Astrocyte of the hippocampus (primary cell): ENCODE measurements around the gene CRBN.

Experiments used
- DNase-seq: peaks from one replicate; pipeline ENCODE4 v3.0.0; 2011; ENCODE audit warnings: low read depth, low spot score

CRBN gene

DNA sequence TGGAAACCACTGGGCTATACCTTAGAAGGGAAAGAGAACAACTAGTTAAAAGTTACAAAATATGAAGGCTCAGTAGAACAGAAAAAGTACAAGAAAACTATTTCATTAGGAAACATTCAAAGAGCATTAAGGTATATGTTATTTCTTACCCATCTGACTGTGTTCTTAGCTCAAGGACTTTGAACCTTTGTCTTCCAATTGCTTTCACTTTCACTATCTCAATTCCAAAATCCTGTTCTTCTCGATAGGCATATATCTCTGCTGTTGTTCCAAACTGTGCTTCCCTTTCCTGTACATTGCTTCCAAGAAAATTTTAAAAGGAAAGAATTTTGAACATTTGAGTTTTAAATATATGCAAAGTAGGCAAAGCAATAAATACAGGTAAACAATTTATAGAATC lies 6.9 kb downstream of the CRBN start:
- no peak for DNase-seq

DNA sequence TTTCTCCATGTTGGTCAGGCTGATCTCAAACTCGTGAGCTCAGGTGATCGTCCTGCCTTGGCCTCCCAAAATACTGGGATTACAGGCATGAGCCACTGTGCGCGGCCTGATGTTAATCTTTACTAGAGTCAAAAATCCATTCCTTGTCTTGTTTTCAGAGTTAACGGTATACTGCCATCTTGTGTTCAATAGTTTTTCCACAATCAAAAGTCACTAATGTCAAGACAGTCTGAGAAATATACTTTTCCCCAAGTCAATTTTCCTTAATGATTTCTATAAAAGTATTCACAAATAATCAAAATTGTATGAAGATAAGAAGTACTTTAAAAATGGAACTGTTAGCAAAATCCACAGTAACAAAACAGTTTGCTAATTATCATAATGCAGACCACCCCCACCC lies 8.5 kb downstream of the CRBN start:
- DNase-seq, result peak; percentile 48

DNA sequence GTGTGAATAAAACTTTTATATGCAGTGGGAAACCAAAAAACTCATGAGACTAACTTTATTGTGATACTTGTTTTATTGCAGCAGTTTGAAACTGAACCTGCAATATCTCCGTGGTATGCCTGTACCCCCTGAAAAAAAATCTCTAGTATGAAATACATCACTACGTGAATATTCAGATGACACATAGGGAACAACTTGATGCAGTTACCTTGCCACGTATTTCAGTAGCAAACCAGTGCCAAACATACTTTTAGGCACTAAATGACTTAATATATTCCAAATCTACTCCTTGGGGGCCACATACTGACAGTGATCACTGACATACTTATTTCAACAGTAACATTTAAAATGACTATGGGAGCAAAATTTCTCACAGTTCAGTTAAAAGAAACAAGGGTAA lies 13.8 kb downstream of the CRBN start:
- DNase-seq, result no peak

DNA sequence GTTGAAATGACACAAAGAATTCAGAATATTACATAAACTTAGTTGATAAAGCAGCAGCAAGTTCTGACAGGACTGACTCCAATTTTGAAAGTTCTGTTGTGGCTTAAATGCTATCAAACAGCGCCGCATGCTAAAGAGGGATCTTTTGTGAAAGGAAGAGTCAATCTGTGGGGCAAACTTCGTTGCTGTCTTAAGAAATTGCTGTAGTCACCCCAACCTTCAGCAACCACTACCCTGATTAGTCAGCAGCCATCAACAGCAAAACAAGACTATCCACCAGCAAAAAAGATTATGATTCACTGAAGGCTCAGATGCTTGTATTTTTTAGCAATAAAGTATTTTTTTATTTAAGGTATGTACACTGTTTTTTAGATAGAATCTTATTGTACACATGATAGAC lies 14.2 kb downstream of the CRBN start:
- DNase-seq, result no peak

DNA sequence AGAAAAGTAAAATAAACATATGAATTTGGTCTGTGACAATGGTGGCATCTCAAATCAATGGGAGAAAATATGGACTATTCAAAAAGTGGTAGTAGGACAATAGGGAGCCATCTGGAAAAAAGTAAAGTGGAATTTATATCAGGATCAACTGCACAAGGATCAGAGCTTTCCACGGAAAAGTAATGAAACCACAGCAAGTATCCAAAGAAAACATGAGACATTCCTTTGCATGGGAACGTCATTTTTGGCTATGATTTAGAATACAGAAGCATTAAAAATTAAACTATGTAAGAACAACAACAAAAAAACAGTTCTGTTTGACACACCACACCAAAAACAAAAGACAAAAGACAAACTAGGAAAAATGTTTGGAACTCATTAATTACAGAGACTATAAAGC lies 18.7 kb downstream of the CRBN start:
- peak; percentile 41 for DNase-seq

DNA sequence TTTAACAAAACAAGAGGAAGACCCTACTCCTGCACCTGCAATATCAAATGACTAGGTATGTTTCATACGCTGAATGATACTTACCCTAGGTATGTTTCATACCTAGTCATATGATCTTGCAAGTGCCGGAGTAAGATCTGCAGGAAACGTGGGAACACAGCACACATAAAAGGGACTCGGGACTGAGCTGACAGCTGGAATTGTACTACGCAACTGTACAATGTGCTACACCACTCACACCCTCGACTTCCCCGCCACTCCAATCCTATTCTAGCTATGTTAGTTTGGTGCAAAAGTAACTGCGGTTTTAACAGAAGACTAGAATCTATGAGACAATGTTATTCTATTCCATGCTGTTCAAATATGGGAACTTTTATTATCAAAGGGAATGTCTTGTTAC lies 22.0 kb downstream of the CRBN start:
- no peak for DNase-seq

DNA sequence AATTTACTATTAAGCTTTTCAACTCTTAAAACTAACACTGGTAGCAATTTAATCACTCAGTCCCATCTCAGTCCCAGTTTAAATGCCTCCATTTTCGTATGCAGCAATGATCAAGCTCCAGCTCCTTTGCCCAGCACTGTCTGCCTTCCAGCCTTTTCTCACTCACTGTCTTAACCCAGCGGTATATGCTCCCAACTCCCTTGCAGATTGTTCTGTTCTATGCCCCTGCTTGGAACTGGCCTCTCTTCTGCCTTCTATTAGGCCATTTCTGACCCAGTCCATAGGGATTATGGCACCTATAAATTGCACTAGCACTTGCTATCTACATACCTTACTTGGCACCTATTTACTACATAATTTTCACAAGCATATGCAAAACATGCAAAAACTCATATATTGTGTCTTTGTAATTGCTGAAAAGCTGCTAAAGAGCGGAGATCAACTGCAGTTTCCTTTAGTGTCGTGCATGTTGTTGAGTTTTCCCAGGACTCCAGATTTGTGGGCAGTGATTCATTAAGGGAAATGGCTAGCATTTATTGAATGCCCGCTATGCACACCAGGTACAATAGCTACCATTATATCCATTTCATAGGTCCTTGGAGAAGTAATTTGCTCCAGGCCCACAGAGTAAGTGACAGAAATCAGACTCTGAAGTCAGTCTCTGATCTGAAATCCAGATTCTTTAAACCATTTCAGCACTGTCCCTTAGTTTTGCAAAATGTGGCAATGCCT lies 24.4 kb downstream of the CRBN start:
- DNase-seq, result peak; percentile 52

DNA sequence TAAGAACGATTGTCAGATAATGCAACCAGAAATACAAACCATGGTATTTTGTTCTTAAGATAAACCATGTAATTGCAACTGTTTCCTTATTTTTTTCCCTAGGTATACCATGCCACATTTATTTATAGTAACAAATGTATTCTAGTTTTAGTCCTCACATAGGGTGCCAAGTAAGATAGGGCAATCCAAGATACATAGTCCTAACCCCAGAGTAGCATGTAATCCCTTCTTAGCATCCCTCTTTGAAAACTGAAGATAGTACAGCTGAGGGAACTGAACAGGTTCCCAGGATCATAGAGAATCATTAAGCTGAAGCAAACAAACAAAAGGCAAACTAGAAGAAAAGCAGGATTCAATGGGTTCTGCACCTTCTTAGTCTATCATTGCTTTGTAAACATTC lies 28.0 kb downstream of the CRBN start:
- DNase-seq, result no peak

DNA sequence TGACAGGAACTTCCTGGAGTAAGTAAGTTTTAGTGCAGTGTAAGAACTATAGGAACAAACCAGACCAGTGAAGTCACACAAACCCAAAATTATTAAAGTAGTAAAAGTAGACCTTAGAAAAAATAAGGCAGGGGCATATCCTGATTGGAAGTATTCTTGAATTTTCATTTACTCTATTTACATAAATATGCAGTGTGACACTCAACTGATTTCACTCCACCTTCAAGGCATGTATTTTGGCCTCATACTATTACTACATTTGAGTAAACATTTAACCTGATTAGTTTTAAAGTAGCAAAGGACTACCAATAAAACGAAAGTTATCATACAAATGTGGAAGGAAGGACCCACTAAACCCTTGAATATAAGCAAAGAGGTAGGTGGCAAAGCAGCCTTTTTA lies 29.9 kb downstream of the CRBN start:
- no peak for DNase-seq

DNA sequence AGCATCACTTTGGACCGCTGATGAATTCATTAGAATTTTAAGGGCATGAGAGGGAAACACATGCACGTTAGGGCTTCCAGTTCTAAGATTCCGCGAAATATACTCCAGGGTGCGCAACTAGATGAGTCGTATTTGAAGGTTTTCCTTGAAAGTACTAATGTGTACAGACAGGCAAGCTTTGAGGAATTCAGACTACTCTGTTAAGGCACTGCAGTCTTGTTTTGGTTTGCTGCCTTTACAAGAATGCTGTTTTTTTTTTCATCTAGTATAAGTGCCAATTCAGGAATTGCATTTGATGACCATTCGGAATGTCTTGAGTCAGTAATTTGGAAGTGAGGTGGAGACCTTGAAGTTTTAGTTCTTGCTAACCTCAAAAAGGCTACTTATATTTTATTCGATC lies 33.7 kb downstream of the CRBN start:
- DNase-seq, result peak; percentile 75

DNA sequence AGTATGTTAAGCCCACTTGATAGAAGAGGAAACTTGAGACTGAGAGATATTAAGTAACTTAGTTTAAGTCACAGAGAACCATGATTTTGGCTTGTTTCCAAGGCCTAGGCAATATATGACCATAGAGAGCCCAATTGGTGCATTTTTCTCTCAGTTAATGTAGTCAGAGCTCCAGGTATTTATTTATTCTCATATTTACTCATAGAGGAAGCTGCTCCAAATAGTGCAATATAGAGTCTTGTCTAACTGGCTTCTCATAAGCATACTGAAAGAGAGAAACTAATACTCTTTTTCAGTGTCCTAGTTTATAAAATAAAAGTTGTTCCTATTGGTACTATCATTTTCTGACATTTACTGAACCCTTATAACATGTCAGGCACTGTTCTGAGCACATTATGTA lies 37.6 kb downstream of the CRBN start:
- DNase-seq, result no peak

DNA sequence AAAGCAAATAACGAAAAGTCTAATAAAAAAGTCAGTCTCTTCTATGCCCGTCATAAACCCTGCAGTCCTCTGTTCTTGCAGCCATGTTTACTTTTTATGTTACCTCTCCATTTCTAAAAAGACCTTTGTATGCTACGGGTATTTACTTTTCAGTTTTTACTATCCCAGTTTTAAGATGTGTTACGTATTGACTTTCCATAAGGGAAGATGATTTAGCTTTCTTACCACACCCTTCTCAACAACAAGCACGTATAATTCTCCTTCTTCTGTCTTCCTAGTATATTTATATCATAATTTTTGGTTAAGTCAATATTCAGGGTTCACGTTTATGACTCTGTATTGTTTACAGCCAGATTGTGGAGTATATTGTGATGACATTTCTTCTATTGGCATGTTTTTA lies 42.0 kb downstream of the CRBN start:
- no peak for DNase-seq

DNA sequence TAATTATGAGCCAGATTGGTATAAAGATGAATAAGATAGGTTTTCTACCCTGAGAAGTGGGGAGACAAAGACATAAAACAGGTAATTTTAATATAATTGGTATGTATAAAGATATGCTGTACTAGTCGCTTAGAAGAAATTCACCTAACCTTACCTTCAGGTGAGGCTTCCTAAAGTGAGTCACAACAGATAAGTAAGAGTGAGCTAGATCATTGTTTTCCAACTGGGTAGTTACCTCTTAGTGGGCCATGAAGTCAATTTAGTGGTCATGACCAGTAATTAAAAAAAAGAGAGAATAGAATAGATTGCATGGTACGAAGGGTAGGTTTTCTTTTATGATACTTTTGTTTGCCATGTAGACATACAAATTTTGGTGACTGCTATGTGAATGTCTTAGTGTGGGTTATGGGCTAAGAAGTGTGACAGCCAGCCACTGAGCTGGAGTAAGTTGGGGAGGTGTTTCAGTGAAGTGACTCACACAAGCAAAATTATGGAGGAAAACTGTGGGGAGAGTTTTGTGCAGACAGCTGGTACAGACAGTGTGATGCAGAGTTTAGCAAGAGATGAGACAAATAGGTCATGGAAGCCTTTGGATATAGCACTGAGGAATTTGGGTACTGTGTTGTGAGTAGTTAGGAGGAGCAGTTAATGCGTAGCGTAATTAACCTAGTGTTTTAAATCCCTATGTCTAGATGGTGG lies 44.6 kb downstream of the CRBN start:
- no peak for DNase-seq

DNA sequence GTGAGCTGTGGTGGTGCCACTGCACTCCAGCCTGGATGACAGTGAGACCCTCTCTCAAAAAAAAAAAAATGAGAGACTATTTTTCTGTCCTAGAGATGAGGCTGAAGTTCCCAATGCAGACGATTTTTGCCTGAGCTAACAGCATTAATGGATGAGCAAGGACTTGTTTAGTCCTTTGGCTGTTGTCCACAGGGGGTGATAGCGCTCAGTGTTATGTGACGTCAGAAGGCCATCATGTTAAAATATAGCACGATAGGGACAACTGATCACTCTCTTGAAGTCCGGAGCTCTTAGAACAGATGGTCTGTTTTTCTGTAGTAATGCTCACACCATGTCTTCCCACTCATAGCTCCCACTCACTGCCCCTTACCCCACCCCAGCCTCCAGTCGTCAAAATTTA lies 46.0 kb downstream of the CRBN start:
- no peak for DNase-seq

DNA sequence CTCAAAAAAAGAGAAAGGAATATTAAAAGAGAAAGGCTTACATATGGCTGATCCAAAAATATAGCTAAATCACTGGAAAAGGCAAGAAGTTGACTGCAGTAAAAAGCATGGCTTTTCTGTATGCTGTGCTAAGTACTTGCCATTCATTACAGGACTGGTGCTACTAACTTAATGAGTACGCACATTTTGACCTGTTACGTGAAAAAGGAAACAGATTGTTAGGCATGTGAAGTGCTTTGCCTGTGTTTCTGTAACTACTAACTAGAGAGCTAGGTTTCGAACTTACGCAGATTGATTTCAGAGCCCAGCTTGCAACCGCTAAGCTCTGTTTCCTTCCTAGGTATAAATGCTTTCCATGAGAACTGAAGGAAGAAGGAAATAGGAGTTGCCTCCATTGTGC lies 49.9 kb downstream of the CRBN start:
- no peak for DNase-seq

DNA sequence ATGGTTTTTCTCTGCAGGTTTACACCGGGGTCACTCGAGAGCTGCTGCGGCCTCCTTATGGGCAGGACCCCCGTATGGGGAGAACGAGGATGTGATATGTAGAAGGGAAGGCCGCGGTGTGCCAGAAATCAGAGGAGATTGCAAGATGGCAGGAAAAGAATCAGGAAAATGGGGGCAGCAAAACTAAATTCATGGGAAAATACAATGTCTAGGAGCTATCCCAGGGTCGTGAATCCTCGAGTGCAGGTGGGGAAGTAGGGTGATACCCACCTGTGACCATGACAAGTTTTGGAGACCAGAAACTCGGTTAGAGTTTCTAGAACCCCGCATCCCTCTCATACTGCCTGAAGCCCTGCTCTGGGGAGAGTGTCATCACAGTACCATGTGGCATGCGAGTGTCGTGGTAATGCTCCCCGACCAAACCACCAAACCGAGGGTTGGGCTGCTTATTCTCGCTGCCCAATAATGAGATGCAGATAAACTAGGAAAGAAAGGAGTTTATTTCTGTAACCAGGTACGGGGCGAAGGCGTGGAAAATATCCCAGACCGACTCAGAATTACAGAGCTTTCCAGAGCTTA lies 52.0 kb downstream of the CRBN start:
- peak; percentile 18 for DNase-seq

DNA sequence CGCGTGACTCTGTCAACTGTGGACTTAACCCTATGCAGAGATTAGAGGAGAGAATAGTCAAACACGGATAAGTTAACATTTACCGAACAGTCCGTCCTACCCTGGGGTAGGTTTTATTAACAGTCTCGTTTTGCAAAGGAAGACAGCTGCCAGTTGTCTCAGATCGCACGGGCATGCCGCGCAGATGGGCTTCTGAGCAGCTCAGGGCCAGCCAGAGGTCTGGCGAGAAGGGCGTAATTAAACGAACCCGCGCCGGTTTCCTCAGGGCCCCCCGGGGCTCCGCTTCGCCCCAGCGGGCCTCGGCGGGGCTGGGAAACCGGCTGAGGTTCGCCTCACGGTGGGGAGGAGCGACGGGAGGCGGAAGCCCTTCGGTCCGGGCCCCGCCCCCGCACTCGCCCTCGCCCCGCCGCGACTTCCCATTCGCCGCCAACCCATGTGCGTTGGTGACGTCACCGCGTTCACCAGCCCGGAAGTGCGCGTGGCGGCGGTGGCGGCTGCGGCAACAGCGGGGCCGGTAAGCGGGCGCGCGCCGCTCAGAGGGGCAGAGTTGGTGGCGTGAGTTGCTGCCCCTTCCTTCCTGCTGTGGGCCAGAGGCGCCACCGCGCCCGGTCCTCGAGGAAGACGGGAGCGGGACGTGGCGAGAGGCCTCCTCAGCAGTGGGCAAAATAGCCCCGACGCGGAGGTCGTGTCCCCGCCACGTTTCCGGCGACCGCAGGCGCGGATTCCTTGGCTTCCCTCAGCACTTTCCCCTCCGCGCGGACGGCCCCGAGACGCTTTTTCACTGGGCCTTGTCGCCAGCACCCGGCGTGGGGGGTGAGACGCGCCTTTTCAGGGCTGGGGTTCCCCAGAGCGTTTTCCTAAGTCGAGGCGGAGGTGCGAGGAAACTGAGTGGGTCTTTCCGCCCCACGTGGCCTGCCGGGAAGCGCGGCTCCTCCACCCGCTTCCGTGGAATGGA lies 52.7 kb downstream of the CRBN start, which contains the start of gene TRNT1:
TSS of gene TRNT1 (plus strand) at position 464 of the 955 bp plus-strand sequence. CDS start 2,101 bp downstream, outside the sequence.
- peak; percentile 98 for DNase-seq

DNA sequence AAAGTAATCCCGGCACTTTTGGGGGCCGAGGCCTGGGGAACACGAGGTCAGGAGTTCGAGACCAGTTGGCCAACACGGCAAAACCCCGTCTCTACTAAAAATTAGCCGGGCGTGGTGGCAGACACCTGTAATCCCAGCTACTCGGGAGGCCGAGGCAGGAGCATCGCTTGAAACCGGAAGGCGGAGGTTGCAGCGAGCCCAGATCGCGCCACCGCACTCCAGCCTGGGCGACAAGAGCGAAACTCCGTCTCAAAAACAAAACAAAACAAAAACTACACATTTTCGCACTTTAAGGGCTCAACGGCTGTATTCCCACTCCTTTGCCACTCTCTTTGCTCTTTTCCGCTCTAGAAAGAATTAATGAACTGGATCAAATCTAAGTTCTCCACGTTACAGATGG lies 53.5 kb downstream of the CRBN start:
- no peak for DNase-seq

DNA sequence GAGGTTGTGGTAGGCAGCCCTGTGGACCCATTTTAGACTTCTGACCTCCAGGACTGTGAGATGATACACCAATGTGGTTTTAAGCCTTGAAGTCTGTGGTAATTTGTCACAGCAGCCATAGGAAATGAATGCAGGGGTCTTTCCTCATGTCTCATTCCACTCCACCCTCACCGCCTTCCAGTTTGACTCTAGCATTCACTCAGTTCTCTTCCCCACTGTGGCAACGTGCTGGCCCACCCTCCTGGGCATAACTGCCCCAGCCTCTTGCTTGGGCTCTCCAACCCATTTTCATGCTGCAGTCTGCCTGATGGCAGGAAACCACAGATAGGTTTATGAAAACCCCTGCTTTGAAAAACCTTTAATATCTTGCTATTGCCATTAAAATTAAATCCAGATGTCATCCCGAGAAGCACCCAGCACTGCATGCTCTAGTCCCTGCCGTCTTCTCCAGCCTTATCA lies 60.1 kb downstream of the CRBN start:
- DNase-seq, result no peak

DNA sequence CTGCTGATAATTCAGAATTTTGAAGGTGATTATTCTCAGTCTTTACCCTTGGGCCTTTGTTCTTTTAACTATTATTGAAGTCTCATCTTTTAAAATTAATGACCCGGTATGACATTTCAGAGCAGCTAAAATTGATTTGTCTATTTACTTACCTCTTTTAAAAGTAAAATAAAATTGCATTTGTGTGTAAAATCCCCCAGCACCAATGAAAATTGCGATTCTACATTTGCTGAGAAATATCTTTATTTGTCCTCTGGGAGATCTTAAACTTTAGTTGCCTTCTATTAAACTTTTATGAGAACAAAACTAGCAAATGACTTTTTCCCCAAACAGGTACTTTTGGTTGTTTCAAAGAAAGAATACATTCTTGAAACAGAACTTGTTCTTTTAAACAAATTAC lies 61.8 kb downstream of the CRBN start:
- no peak for DNase-seq

DNA sequence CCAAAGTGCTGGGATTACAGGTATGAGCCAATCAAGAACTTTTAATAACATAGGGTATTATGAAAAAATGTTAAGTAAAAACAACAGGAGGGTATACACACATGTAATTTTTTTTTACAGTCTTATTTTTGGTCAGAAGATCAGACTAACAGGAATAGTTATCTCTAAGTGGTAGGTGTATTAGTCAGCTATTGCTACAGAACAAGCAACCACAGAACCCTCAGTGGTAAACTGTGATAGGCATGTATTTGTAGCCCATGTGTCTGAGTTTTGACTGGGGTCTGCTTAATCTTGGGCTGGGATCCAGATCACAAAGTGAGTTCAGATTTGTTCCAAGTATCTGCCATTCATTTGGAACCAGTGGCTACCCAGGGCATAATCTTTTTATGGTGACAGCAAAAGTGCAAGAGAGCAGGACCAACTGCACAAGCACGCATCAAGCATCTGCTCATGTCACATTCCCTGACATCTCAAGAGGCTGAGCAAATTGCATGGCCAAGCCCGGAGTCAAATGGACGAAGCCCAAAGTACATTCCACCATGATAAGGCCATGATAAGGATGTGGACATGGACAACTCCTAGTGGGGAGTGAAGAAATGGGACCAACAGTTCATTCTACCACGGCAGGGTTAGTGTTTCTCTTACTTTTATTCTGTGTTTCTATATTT lies 66.3 kb downstream of the CRBN start:
- DNase-seq, result no peak
